Activated CD4-positive, CD25-positive, alpha-beta regulatory T cell treated with anti-CD3 and anti-CD28 coated beads, Interleukin-2, amount 50 U/mL, for 24 hours (primary cell): ENCODE results near the gene TPRKB.
"Not testable (repeated sequence)": the region's sequence is repeated elsewhere in the genome, so short reads cannot be mapped to it uniquely, and the experiment has no call there.

ENCODE experiments used
- ATAC-seq, 2 donors: fragments of 150-1000 bp; cut with Tn5 transposase; one replicate each; pipeline ENCODE4 v1.10.0; 2021; ENCODE audit warnings: mild to moderate bottlenecking in 1 of 2, moderate library complexity in 1 of 2

The TPRKB gene

DNA sequence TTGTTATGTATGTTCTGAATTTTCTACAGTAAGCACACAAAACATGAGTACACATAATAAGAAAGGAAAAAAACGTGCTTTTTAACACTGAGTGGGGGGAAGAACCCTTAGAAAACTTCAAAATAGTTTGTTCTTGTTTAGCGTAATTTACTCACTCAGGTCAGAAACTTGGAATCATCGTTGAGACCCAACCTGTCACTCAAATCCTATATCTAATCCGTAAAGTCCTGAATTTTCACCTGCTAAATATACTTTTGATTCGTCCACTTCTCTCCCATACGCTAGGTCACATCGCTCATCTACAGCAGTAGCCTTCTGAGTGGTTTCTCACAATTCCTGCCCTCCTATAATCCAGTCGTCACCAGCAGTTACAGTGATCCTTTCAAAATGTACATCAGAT lies 767 bp downstream of the TPRKB start:
- ATAC-seq, result no peak

DNA sequence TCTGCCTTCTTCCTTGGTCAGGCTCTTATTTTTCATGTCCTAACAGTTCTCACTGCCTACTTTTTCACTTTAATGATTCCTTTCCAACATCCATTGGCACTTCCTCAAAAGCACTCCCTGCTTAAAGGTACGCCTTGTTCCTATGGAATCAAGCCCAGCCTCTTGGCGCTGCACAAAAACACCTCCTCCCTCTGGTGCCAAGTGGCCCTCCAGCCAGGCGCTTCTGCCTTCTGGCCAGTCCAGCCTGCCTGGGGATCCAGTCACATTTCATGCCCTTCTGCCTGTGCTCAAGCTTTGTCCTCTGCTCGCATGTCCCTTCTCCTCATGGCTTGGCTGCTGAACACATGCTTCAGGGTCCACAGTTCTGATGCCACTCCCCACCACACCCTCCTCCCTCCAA lies 6.3 kb downstream of the TPRKB start:
- no peak for ATAC-seq

DNA sequence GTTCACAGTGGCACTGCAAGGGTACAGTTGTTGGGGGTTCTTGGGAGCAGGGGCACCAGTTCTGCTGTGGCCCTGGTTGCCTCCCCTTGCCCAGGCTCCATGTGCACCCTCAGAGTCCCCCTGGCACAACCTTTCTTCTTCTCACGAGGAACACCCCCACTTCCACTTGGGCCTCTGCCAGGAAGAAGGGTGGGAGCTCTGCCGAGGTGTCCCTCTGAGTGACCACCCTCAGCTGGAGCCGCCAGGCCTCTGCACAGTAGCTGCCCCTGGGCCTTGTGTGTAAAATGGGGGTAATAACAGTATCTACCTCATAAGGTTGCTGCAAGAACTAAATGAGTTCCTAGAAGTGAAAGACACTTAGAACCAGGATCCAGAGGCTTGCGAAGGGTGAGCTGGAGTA lies 8.4 kb downstream of the TPRKB start:
- ATAC-seq, result no peak

DNA sequence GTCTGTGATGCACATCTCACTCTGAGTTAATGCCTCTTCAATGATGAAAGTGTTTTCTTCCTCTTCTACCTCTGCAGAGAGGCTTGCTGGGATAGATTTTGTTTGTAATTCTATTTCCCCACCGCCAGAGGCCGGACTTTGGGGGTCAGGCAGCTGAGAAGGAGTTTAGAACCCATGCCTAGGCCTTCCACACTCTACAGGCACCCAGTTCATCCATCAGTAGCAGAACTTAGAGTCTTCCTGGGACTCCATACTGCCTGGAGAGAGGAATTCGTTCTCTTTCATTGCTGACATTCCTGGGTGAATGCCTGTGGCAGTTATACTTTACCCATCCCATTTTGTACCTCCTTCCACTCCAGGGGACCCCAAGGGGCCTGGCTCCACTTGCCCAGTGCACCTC lies 9.1 kb downstream of the TPRKB start:
- no peak for ATAC-seq

DNA sequence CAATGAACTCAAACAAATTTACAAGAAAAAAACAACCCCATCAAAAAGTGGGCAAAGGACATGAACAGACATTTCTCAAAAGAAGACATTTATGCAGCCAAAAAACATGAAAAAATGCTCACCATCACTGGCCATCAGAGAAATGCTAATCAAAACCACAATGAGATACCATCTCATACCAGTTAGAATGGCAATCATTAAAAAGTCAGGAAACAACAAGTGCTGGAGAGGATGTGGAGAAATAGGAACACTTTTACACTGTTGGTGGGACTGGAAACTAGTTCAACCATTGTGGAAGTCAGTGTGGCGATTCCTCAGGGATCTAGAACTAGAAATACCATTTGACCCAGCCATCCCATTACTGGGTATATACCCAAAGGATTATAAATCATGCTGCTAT lies 10.5 kb downstream of the TPRKB start:
- ATAC-seq, result not testable (repeated sequence)

DNA sequence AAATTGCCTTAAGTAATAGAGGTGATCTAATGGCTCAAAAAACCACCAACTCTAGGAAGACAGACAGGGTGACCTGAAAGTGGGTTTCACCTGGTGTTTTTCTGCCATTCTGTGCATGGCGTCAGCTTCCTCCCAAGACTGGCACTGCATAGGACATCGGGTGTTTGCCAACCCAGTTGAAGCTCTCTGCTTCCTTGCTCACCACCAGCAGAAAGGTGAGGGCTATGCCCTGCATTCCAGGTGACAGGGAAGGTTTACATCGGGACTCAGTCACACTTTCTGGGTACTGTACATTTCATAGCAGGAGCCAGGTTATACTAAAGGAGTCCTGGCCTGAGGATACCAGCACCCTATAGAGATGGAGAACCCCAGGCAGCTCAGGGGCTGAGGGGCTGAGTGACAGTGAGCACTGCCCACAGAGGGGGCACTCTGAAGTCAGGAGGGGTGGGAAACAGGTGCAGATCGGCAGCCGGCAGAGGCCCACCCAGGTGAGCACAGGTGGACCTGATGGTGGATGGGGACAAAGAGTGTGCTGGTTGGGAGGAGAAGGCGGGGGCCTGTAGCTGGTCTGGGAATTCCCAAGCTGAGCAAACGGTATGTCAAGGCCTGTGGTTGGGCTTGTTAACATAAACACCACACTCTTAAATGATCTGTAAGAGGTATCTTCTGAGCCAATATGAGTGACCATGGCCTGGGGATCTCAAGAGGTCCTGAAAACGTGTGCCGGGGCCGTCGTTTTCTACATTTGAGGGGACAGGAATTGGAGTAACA lies 18.1 kb downstream of the TPRKB start:
- no peak for ATAC-seq

DNA sequence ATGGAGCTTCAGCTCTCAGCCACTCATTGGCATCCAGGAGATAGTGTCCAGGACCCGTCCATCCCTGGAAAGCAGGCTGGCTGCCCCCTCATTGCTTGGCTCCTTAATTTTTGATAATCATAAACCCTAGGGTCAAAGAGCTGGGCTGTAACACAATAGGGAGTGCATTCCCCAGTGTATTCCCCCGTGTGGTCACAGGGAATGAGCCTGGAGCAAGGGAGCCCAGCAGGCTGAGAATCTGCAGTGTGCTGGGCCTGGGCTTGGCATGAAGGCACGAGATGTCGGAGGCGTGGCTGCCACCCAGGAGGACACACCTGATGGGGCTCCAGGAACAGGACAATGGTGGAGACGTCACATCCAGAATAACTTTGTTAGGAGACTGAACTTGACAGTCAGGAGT lies 18.7 kb downstream of the TPRKB start:
- ATAC-seq, result no peak

DNA sequence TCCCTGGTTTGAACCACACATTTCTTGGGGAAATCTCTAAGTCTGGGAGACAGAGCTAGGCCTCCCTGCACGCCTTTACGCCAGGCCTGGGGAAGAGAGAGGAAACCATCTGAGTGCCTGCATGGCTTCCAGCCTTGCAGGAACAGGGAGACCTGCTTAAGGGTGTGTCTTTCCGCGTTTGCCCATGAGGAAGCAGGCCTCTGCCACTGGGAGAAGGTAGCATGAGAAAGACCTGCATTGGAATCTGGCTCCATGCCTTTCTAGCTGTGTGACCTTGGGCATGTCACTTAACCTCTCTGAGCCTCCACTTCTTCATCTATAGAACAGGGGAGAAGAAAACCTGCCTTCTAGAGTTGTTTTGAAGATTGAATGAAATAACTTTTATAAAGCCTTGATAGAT lies 19.4 kb downstream of the TPRKB start:
- not testable (repeated sequence) for ATAC-seq

DNA sequence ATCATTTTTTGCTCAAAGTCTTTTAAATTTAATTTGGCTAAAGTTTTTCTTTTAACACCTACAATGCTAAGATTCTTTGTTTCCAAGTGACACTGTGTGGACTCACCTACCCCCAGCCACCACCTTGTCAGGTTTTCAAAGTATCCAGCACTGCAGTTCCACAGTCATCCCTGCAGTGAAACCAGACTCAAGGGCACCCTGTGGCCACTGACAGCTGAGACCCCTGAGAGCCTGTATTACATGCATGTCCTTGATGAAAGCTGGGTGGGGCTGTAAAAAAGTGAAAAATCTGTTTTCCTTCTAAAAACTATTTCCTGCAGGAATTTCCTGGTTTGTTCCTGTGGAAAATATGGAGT lies 19.9 kb downstream of the TPRKB start:
- ATAC-seq, result no peak

DNA sequence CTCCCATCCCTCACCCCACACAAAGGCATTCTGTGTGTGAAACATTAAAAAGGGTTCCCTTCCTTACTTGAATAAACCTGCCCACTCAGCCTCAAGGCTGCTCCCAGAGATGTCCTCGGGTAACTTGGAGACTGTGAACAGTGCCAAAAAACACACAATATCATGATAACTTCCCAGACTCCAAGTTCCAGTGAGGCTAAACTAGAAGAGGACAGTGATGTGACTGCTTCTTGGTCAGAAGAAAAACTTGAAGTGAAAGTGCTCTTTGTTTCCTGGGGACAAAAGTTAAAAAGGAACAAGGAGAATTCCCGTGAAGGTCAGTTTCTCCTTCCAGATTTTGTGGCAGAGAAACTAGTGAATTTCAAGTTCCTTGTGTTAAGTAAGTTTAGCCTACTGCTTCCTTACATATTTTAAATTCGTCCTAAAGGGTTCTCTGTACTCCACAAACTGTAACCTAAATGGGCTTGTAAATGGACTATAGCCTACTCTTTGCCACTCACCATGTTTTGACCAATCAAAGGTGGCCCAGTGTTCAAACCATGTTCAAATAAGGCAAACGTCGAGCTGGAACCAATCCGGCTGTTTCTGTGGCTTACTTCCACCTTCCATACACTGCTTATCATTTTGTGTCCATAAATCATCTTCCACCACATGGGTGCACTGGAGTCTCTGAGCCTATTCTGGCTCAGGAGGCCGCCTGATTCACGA lies 20.4 kb downstream of the TPRKB start:
- no peak for ATAC-seq

DNA sequence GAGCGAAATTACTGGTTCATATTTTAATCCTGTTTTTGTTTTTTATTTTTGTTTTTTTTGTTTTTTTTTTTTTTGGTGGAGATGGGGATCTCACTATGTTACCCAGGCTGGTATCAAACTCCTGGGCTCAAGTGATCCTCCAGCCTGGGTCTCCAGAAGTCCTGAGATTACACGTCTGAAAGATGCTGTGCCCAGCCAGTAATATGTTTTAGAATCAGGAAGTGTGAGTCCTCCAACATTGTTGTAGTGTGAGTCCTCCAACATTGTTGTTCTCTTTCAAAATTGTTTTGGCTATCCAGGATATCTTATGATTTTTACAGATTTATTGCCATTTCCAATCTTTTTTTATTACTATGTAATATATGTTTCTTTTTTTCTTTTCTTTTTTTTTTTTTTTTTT lies 23.1 kb downstream of the TPRKB start:
- no peak for ATAC-seq

DNA sequence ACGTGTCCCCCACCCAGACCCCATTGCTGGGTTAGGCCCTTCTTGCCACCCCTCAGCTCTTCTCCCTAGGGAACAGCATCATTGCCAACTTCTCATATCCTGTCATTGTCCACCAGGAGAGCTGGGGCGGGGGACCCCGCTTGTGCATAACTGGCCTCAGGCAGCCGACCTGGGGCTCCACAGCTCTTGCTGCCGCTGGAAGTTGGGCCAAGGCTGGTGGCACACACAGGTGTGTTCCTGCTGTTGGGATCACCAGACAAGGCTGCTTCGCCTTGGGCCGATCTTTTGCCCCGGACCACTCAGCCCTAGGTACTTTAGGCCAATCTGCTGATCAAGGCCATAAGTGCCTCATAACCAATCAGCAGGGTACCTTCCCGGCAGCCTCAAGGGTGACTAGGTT lies 28.6 kb downstream of the TPRKB start:
- ATAC-seq, result no peak

DNA sequence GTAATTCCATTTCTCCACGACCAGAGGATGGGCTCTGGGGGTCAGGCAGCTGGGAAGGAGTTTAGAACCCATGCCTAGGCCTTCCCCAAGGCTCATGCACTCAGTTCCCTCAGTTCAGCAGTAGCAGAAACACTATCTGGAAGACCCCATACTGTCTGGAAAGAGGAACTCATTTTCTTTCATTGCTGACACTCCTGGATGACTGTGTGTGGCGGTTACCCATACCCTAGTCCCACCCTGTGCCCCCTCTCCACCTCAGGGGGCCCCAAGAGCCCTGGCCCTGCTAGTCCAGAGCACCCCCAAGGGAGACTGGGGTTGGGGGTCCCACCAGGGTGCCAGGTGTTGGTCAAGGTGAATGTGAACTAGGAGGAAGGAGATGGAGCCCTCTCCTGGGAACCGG lies 29.5 kb downstream of the TPRKB start:
- ATAC-seq, result no peak

DNA sequence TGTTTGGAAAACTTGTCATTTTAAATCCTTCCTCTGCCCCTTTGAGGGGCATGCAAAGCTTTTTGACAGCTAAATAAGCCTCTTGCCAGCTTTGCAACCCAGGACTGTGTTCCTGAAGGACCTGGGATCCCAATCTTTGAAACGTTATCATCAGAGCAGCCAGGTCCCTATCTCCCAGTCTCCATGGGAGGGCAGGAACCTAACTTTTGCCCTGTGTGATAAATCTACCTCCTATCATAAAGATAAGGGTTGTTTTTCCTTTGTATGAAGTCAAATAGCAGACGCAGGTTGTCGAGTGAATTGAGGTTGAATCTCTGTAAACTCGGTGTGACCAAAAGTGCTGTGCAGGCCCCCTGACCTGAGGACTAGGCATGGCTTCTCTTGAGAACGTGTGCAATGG lies 30.1 kb downstream of the TPRKB start:
- ATAC-seq, result no peak

DNA sequence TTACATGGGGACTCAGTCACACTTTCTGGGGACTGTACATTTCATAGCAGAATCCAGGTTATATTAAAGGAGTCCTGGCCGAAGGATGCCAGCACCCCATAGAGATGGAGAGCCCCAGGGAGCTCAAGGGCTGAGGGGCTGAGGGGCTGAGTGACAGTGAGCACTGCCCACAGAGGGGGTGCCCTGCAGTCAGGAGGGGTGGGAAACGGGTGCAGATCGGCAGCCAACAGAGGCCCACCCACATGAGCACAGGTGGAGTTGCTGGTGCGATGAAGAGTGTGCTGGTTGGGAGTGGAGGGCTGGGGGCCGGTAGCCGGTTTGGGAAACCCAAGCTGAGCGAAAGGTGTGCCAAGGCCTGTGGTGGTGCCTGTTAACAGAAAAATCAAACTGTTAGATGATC lies 32.1 kb downstream of the TPRKB start:
- ATAC-seq, result no peak

DNA sequence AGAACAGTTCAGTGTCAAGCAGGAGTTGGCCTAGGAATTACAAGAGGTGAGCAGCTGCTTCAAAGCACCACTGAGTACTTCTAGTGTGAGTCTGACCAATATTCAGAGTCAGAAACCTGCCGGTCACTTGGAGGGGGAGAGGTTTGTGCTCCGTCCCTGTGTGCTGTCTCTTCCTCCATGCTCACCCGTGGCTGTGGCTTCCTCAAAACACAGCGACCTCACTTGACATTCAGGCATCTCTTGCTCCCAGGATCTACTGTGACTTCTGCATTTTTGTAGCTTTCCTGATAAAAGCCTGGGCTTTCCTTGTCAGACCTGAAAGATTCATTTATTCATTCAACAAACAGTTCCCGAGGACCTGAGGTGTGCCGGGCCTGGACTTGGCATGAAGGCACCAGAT lies 32.9 kb downstream of the TPRKB start:
- ATAC-seq, result no peak

DNA sequence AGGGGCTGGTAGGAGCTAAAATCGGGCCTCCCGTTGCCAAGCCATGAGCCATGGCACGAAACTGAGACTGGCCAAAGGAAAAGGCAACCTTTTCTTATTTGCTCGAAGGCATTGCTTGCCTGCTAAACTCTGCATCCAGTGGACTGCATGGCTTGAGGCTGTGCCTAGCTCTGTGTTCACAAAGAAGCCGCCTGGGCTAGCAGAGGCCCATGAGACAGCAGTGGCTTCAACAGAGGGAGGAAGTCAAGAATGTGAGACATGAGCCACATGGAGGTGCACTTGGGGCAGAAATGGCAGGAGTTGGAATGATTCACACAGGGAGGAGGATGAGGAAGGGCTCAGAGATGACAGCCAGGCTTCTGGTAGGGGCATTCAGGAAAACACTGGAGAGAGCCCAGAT lies 33.5 kb downstream of the TPRKB start:
- no peak for ATAC-seq

DNA sequence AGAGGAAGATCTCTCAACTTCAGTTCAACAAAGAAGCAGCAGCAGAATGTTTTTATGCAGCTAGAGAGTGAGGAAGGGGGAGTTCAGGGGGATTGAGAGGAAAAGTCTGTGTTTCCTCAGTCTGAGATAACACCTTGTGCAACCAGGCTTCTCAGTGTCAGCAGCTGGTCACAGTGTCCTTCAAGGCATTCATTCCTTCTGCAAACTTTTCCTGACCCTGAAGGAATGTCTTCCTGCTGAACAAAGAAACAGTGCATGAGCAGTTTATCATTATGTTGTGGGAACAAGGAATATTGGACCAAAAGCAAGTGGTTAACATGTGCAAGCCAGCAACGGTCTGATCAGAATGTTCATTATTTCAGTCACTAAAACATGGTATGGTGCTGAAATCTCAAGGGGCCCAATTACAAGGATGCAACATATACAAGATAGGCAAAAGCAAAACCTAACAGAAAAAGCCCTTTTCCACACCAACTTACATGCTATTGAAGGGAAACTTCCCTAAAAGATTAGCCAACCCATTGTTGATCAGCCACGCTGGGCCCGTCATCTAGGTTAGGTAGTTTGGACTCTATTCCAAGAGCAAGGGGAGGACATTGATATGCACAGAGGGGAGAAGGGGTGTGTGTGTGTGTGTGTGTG lies 34.2 kb downstream of the TPRKB start:
- ATAC-seq, result not testable (repeated sequence)

DNA sequence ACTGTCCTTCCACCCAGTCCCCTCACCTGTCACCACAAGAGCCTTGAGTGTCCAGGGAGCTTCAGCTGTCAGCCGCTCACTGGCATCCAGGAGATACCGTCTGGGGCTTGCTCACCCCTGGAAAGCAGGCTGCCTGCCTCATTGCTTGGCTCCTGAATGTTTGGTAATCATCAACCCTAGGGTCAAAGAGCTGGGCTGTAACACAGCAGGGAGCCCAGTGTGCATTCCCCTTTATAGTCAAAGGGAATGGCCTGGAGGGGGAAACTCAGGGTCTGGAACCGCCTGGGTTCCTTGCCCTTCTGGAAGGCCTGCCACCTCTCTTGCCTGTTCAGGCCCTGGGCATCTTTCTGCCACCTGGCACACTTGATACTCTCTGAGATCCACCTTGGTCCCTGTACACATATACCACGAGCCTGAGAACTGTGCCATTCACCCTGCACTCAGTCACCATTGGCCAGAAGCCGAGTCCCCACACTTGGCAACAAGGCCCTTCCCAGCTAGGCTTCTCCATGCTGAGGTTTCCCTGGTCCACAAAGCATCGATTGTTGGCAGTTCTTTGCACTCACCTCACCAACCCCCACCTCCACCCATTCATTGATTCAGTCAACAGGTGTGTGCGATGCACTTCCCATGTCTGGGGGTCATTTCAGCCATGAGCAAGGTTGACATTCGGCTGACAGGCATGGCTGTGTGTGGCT lies 35.0 kb downstream of the TPRKB start:
- ATAC-seq, result no peak

DNA sequence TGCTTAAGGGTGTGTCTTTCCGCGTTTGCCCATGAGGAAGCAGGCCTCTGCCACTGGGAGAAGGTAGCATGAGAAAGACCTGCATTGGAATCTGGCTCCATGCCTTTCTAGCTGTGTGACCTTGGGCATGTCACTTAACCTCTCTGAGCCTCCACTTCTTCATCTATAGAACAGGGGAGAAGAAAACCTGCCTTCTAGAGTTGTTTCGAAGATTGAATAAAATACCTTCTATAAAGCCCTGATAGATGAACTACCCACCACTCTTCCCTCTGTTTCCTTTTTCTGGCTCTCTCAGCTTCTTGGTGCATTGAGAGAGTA lies 35.7 kb downstream of the TPRKB start:
- not testable (repeated sequence) for ATAC-seq

DNA sequence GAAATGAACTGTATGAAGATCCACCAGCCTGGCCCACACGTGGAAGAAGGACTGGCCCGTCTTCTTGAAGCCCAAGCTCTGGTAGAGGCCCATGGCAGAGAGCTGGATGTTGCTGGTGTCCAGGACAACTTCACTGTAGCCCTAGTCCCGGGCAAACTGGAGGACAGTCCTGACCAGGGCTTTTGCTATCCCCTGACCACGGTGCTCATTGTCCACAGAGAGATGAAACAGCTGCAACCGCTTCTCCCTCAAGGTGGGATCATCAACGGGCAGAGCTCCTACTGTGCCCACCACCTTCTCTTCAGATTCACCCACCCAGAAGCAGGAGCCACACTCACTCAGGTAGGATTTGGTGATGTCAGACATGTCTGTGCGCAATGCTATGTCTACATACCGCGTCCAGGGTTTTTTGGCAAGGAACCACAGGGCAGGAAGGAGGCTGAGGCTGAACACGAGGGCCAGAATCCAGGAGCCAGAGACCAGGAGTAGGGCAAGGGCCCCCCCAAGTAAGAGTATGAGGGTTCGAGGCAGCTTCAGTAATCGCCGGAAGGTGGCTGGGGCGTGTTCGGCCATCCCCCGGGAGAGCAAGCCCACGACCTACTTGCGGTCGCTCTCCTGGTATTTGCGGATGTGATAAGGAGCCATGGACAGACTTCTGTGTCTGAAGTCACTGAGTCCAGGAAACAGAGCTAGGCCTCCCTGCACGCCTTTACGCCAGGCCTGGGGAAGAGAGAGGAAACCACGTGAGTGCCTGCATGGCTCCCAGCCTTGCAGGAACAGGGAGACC lies 36.3 kb downstream of the TPRKB start:
- ATAC-seq, result no peak

DNA sequence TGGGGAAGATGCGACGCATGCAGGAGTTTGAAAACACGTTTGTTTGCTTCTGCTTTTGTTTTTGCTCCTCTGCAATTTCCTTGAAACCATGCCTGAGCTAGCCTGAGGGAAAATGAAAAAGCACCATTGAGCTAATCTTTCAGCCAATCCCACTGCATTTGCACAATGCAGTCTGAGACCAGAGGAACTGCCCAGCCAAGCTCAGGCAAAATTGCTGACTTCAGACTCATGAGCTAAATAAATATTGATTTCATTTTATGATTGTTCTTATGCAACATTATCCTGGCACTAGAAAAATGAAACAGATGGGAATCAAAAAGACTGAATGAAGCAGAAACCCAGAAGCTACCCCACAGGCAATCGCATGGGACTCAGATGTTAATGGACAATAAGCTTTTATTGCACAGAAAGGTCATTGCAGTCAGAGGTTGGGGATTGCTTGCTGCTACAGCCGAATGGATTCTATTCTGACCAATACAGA lies 37.0 kb downstream of the TPRKB start:
- ATAC-seq, result no peak

DNA sequence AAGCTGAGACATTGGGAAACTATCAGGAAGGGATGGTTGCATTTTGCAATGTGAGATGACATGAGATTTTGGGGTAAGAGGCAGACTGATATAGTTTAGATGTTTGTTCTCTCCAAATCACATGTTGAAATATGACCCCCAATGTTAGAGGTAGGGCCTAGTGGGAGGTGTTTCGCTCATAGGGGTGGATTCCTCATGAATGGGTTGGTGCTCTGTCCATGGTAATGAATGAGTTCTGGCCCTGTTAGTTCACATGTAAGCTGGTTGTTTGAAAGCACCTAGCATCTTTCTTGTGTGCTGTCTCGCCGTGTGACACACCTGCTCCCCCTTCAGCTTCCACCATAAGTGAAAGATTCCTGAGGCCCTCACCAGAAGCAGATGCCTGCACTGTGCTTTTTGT lies 37.7 kb downstream of the TPRKB start:
- ATAC-seq, result no peak
